C4-2B (cell line): ENCODE data around the gene CUX1.

Experiments
- CTCF ChIP-seq: fragments of 450-650 bp; conservative IDR thresholded peaks from 2 replicates; pipeline ENCODE4 v1.5.1; 2017; ENCODE audit warnings: mild to moderate bottlenecking
- ZFX ChIP-seq: fragments of 450-650 bp; IDR thresholded peaks from 2 replicates; pipeline ENCODE4 v1.6.1; 2017

DNA sequence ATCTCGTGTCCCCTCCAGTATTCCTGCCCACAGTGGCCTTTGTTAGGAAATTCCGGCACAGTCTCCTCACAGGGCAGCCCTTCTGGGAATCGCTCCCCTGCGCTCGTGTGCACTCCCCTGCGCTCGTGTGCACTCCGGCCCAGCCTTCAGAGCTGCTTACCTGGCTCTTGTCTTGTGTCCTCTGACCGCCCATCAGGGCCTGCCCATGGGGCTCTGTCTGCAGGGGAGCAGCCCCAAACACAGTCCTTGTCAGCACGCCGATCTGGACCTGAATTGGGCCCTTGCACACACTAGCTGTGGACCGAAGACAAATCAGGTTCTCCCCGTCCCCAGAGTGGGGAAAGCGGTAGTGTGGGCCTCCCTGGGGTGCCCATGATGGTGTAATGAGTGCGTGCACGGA, 179.4 kb downstream of the CUX1 start:
- TF ChIP-seq CTCF (no peak), ZFX (no peak)
